ENCODE measurements around the gene NCR3LG1. TPM values are rescaled to one million over a fixed set of nuclear protein-coding genes. Genes with fewer than 3 reads are reported as not detected.

NCR3LG1 gene
- total and polyA plus RNA-seq, 2 of the 4 experiments (the other 2 are of a cell fraction) = 1.7 to 4.1 TPM

DNA sequence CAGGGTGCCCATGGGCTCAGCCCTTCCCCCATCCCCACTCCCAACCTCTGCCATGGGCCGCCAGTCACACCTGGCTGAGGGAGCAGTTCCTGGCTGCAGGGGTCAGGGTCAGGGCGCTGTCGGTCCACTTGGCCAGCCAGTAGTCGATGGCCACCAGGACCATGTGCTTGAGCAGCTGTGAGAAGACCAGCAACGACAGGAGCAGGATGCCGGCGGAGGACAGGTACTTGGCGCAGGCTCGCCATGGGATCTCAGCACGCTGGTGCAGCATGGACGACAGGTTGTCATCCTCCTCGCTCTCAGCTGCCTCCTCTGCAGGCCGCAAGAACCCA lies 55.2 kb downstream of the NCR3LG1 start:
- POLR2A ChIA-PET (ENCODE audit: unreplicated experiment) = no interaction called here
- WGBS, 2 experiments (ENCODE audit: extremely low coverage in 2 of 2, insufficient read length in 1 of 2) = 77% methylated on average over 9 of the region's 13 CpGs; no CpG with 5 or more reads in 1 of the 2 experiments

More for the DNA sequence above, 55.2 kb downstream of the NCR3LG1 start:
- H2BK5ac ChIP-seq (ENCODE audit: low read depth, low read length, poor library complexity, severe bottlenecking) = no peak overlapping the region
- H2BK15ac ChIP-seq (ENCODE audit: low read depth, low read length) = no peak overlapping the region
- no peak overlapping the region for H3K27ac ChIP-seq (ENCODE audit: insufficient read depth, low read length)
- H2BK20ac ChIP-seq (ENCODE audit: low read depth, low read length) = no peak overlapping the region
- no TSS peak for BruUV-seq (replicated peaks)
- H3K9me3 ChIP-seq (ENCODE audit: control insufficient read depth, insufficient read depth, low read length) = 0 out of 2 replicates have a peak, but pooled peaks cover 3% of the 10 kb centered on the region
- H2AFZ ChIP-seq (replicated peaks; ENCODE audit: low read length, poor library complexity) = no peak overlapping the region
- no peaks in the 10 kb centered on the region for H4K20me1 ChIP-seq (ENCODE audit: insufficient read depth, low read length)
- no peak overlapping the region for H3K18ac ChIP-seq (ENCODE audit: low read depth, low read length)
- no peak overlapping the region for H3K4me3 ChIP-seq (ENCODE audit: insufficient read depth, low read depth, low read length)
- no peak for ATAC-seq (ENCODE audit: low read depth)
- CTCF ChIA-PET = no interaction called here
- H4K5ac ChIP-seq (ENCODE audit: low read depth, low read length) = no peak overlapping the region
- H3K79me1 ChIP-seq (ENCODE audit: low read depth in 1 of 2, low read length in 2 of 2) = no peaks in the 10 kb centered on the region
- H3K9me1 ChIP-seq (ENCODE audit: insufficient read depth, low read length) = no peaks in the 10 kb centered on the region
- in situ Hi-C loops (cut with MboI; ENCODE audit: low sequenced_read_pairs) (no loop called here), dilution Hi-C loops (cut with HindIII; ENCODE audit: low sequenced_read_pairs, unreplicated experiment) (no loop called here), intact Hi-C loops (cut with micrococcal nuclease) (no loop called here)
- no peak overlapping the region for H3K4me2 ChIP-seq (ENCODE audit: low read depth, low read length)
- H4K91ac ChIP-seq (ENCODE audit: insufficient read depth, low read depth, low read length) = no peak overlapping the region
- DNase-seq = no peak
- H3K4ac ChIP-seq (ENCODE audit: low read depth, low read length) = no peak overlapping the region
- no peak overlapping the region for H2AK5ac ChIP-seq (ENCODE audit: low read depth, low read length)
- H2AK9ac ChIP-seq (replicated peaks; ENCODE audit: low read depth, low read length, poor library complexity) = no peak overlapping the region
- no peak overlapping the region for H3K14ac ChIP-seq (replicated peaks; ENCODE audit: low read depth, low read length)
- peaks cover 6% of the 10 kb centered on the region for H3K27me3 ChIP-seq (ENCODE audit: control insufficient read depth, insufficient read depth, low read length)
- no peaks in the 10 kb centered on the region for H3K4me1 ChIP-seq (ENCODE audit: control insufficient read depth, insufficient read depth, low read length)
- no peak overlapping the region for H2BK120ac ChIP-seq (ENCODE audit: low read depth, low read length)
- TF ChIP-seq, protein P1, sequence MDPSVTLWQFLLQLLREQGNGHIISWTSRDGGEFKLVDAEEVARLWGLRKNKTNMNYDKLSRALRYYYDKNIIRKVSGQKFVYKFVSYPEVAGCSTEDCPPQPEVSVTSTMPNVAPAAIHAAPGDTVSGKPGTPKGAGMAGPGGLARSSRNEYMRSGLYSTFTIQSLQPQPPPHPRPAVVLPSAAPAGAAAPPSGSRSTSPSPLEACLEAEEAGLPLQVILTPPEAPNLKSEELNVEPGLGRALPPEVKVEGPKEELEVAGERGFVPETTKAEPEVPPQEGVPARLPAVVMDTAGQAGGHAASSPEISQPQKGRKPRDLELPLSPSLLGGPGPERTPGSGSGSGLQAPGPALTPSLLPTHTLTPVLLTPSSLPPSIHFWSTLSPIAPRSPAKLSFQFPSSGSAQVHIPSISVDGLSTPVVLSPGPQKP (IDR thresholded peaks at IDR 0.05; ENCODE audit: borderline replicate concordance, low read depth, low read length) = no peak
- TF ChIP-seq RAD21 (IDR thresholded peaks at IDR 0.05; ENCODE audit: low read length) = no peak
- TF ChIP-seq NFE2L2 (IDR thresholded peaks at IDR 0.05; ENCODE audit: low read depth, low read length) = no peak
- no peak for TF ChIP-seq BHLHE40 (IDR thresholded peaks at IDR 0.05; ENCODE audit: low read depth, low read length)
- TF ChIP-seq CHD1 (IDR thresholded peaks at IDR 0.05; ENCODE audit: low read depth, low read length) = no peak
- TF ChIP-seq, protein P2, sequence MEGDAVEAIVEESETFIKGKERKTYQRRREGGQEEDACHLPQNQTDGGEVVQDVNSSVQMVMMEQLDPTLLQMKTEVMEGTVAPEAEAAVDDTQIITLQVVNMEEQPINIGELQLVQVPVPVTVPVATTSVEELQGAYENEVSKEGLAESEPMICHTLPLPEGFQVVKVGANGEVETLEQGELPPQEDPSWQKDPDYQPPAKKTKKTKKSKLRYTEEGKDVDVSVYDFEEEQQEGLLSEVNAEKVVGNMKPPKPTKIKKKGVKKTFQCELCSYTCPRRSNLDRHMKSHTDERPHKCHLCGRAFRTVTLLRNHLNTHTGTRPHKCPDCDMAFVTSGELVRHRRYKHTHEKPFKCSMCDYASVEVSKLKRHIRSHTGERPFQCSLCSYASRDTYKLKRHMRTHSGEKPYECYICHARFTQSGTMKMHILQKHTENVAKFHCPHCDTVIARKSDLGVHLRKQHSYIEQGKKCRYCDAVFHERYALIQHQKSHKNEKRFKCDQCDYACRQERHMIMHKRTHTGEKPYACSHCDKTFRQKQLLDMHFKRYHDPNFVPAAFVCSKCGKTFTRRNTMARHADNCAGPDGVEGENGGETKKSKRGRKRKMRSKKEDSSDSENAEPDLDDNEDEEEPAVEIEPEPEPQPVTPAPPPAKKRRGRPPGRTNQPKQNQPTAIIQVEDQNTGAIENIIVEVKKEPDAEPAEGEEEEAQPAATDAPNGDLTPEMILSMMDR (conservative IDR thresholded peaks at IDR 0.05; ENCODE audit: low read depth, low read length) = no peak
- TF ChIP-seq, protein P3, sequence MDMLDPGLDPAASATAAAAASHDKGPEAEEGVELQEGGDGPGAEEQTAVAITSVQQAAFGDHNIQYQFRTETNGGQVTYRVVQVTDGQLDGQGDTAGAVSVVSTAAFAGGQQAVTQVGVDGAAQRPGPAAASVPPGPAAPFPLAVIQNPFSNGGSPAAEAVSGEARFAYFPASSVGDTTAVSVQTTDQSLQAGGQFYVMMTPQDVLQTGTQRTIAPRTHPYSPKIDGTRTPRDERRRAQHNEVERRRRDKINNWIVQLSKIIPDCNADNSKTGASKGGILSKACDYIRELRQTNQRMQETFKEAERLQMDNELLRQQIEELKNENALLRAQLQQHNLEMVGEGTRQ (IDR thresholded peaks at IDR 0.05; ENCODE audit: low read depth, low read length) = no peak
- TF ChIP-seq FOS (IDR thresholded peaks at IDR 0.05; ENCODE audit: low read depth, low read length) = no peak
- TF ChIP-seq MAZ (IDR thresholded peaks at IDR 0.05; ENCODE audit: borderline replicate concordance, low read depth, low read length) = no peak
- TF ChIP-seq MAFK (IDR thresholded peaks at IDR 0.05; ENCODE audit: low read depth, low read length) = no peak
- TF ChIP-seq CEBPB (IDR thresholded peaks at IDR 0.05; ENCODE audit: low read depth, low read length) = no peak
- no peak for TF ChIP-seq RFX5 (IDR thresholded peaks at IDR 0.05; ENCODE audit: low read depth, low read length)
- no peak for TF ChIP-seq SMC3 (IDR thresholded peaks at IDR 0.05; ENCODE audit: low read depth, low read length)
- no peak for TF ChIP-seq POLR2A (IDR thresholded peaks at IDR 0.05; ENCODE audit: low read depth, low read length)
- H3K56ac ChIP-seq (ENCODE audit: extremely low read depth, insufficient read depth, low read length) = no peak overlapping the region
- no peak overlapping the region for H3K9ac ChIP-seq (ENCODE audit: low read depth, low read length)
- no peak overlapping the region for H4K8ac ChIP-seq (ENCODE audit: low read depth in 2 of 2, low read length in 2 of 2)
- H3K23ac ChIP-seq (ENCODE audit: low read depth, low read length) = no peak overlapping the region
- H3K36me3 ChIP-seq (ENCODE audit: control insufficient read depth, insufficient read depth, low read length) = no peaks in the 10 kb centered on the region
